CD4-positive, alpha-beta T cell treated with Interleukin-4 for 1 hour (primary cell): Measurements from ENCODE around the gene WDR82.

Experiments used
- DNase-seq, 2 donors: peaks; one replicate each; pipeline ENCODE4 v3.0.0-alpha.2; 2020 to 2022

Gene WDR82

GRCh38 chr3:52306978-52307377 is 28.5 kb upstream of the WDR82 start:
- DNase-seq: no peak

- DNase-seq: no peak
These were observed 27.5 kb upstream of the WDR82 start for GRCh38 chr3:52305926-52306325.

- DNase-seq: no peak
These were observed 25.4 kb upstream of the WDR82 start for GRCh38 chr3:52303811-52304210.

- no peak for DNase-seq
These were observed 24.1 kb upstream of the WDR82 start for GRCh38 chr3:52302426-52303145.

GRCh38 chr3:52299879-52300611 is 21.6 kb upstream of the WDR82 start:
- DNase-seq: peak in 1 of 2 donors; percentile 23

GRCh38 chr3:52299247-52299878 is 20.9 kb upstream of the WDR82 start:
- no peak for DNase-seq

GRCh38 chr3:52298149-52299098 is 20.0 kb upstream of the WDR82 start:
- DNase-seq: no peak

GRCh38 chr3:52297242-52298148 is 19.0 kb upstream of the WDR82 start:
- DNase-seq: no peak

- DNase-seq: no peak
These were observed 17.3 kb upstream of the WDR82 start for GRCh38 chr3:52295671-52296208.

- no peak for DNase-seq
These were observed 16.1 kb upstream of the WDR82 start for GRCh38 chr3:52294320-52295150.

GRCh38 chr3:52293491-52294319 is 15.3 kb upstream of the WDR82 start:
- no peak for DNase-seq

GRCh38 chr3:52292247-52293065 is 14.0 kb upstream of the WDR82 start:
- no peak for DNase-seq

- peak; percentile 49 to 57 for DNase-seq
These were observed 13.2 kb upstream of the WDR82 start for GRCh38 chr3:52291508-52292181.

- no peak for DNase-seq
These were observed 12.4 kb upstream of the WDR82 start for GRCh38 chr3:52290596-52291507.

- DNase-seq: no peak
These were observed 11.5 kb upstream of the WDR82 start for GRCh38 chr3:52289747-52290595.

- DNase-seq: no peak
These were observed 10.9 kb upstream of the WDR82 start for GRCh38 chr3:52289338-52289746.
